Thoracic aorta (tissue), 2 donors: ENCODE measurements around the gene FRMD8. TPM values are rescaled to one million over a fixed set of nuclear protein-coding genes. Genes with fewer than 3 reads are reported as not detected.

Experiments
- ATAC-seq: fragments of 150-250 bp; one replicate; pipeline ENCODE4 v1.8.0; 2017; ENCODE audit warnings: low read depth; ENCODE audit not compliant: insufficient number of reproducible peaks, low FRiP score
- DNase-seq: peaks from one replicate; pipeline ENCODE4 v3.0.0-alpha.2; 2020; ENCODE audit warnings: low spot score
- H3K27ac ChIP-seq, 2 donors: fragments of 200-600 bp; sonication (generic); 1 replicate in 1 of 2; 2 replicates in 1 of 2; pipeline ENCODE4 v1.5.1; 2016; ENCODE audit warnings: mild to moderate bottlenecking in 2 of 2, moderate library complexity in 2 of 2
- H3K27me3 ChIP-seq: fragments of 200-600 bp; sonication (generic); replicated peaks from 2 replicates; pipeline ENCODE4 v1.6.0; 2016; ENCODE audit warnings: mild to moderate bottlenecking; ENCODE audit not compliant: insufficient read depth
- H3K36me3 ChIP-seq: fragments of 200-600 bp; sonication (generic); one replicate; pipeline ENCODE4 v1.5.1; 2016
- H3K4me1 ChIP-seq, 2 donors: fragments of 200-600 bp; sonication (generic); 1 replicate in 1 of 2; 2 replicates in 1 of 2; pipeline versions ENCODE4 v1.5.1 to v1.6.0; 2016; ENCODE audit warnings: low read depth in 2 of 2, mild to moderate bottlenecking in 1 of 2; ENCODE audit not compliant: control insufficient read depth in 1 of 2
- H3K4me3 ChIP-seq: fragments of 200-600 bp; sonication (generic); 2 replicates; pipeline ENCODE4 v1.5.1; 2016; ENCODE audit warnings: mild to moderate bottlenecking
- H3K9me3 ChIP-seq: fragments of 200-600 bp; sonication (generic); 2 replicates; pipeline ENCODE4 v1.5.1; 2016
- CTCF ChIP-seq: fragments of 200-600 bp; sonication (generic); IDR thresholded peaks from one replicate; pipeline ENCODE4 v1.5.1; 2019; ENCODE audit warnings: antibody characterized with exemption
- total RNA-seq, 2 donors: library from RNA; depleted of rRNA; stranded (reverse); fragments of >200 nt; gene quantifications; one replicate each; pipeline versions ENCODE4 v1.1.0 to v1.2.3, GENCODE V29; 2016

FRMD8 gene
- total RNA-seq, 2 donors from 2014 or later: 45.2 to 45.9 TPM

- DNase-seq: peak; percentile 84
- peak; percentile 15 for ATAC-seq
- H3K4me1 ChIP-seq: peaks cover 24 to 33% of the 10 kb centered on the region in 2 donors
- TF ChIP-seq CTCF: no peak
- peak within 1 kb of the TSS; percentile 94 for H3K4me3 ChIP-seq
- no peaks in the 10 kb centered on the region for H3K27me3 ChIP-seq
- no peaks in the 10 kb centered on the region for H3K9me3 ChIP-seq
- H3K36me3 ChIP-seq: peaks cover 30% of the 10 kb centered on the region
- peak within 1 kb of the TSS; percentile 100 for H3K27ac ChIP-seq
Observed at GRCh38 chr11:65422633-65423515, 36.4 kb downstream of the FRMD8 start, which contains the start of gene NEAT1. Gene NEAT1 (plus strand): TSS chr11:65422798.

- no peak for ATAC-seq
- Histone ChIP-seq H3K9me3 (no peaks in the 10 kb centered on the region), H3K27ac (peak overlapping the region; percentile 100), H3K4me1 (peaks cover 17 to 32% of the 10 kb centered on the region in 2 donors), H3K4me3 (peak overlapping the region; percentile 94), H3K27me3 (no peaks in the 10 kb centered on the region), H3K36me3 (peaks cover 31% of the 10 kb centered on the region)
- DNase-seq: no peak
- TF ChIP-seq CTCF: no peak
Observed at GRCh38 chr11:65423516-65424204, 37.2 kb downstream of the FRMD8 start.

- Histone ChIP-seq H3K4me3 (peak overlapping the region; percentile 94), H3K36me3 (peaks cover 31% of the 10 kb centered on the region), H3K27ac (peak overlapping the region; percentile 100), H3K27me3 (no peaks in the 10 kb centered on the region), H3K9me3 (no peaks in the 10 kb centered on the region), H3K4me1 (peaks cover 12 to 31% of the 10 kb centered on the region in 2 donors)
- ATAC-seq (no peak), DNase-seq (no peak)
- TF ChIP-seq CTCF: no peak
Observed at GRCh38 chr11:65424205-65425104, 38.0 kb downstream of the FRMD8 start.

GRCh38 chr11:65425105-65425970 is 38.9 kb downstream of the FRMD8 start:
- DNase-seq (no peak), ATAC-seq (no peak)
- Histone ChIP-seq H3K4me1 (peaks cover 7 to 32% of the 10 kb centered on the region in 2 donors), H3K36me3 (peaks cover 31% of the 10 kb centered on the region), H3K9me3 (no peaks in the 10 kb centered on the region), H3K4me3 (peak overlapping the region; percentile 94), H3K27me3 (no peaks in the 10 kb centered on the region), H3K27ac (peak overlapping the region; percentile 100)
- TF ChIP-seq CTCF: no peak
